ENCODE measurements around the gene UBE2H.

UBE2H gene

DNA sequence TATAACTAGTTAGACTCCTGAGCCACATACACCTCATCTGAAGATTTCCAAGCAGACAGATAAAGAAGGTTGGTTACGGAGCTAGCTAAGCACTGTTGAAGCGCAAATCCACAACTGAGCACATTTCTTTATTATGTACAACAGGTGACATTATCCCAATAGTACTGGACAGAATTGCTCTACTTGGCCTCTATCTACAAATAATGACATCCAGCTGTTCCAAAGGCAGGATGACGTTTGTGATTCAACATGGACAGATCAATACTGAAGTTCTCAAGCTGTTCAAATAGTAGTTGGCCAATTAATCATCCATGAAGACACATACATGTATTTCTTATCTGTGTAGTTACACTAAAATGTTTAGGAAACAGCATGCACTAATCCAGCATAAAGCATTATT, 101.0 kb downstream of the UBE2H start:
- Histone ChIP-seq H3K4me3 (no peak overlapping the region), H3K9me3 (no peaks in the 10 kb centered on the region), H3K27ac (no peak overlapping the region), H3K27me3 (no peaks in the 10 kb centered on the region), H3K4me1 (no peaks in the 10 kb centered on the region), H3K36me3 (peaks cover 17% of the 10 kb centered on the region), H4K20me1 (peaks cover 100% of the 10 kb centered on the region), H3K9ac (no peak overlapping the region), H3K4me2 (no peak overlapping the region)
- no peak for TF ChIP-seq Cebpa-rat (IDR thresholded peaks at IDR 0.05)

GRCh38 chr7:129851174-129851573, 101.6 kb downstream of the UBE2H start:
- H3K27ac ChIP-seq: no peak overlapping the region
- H3K27me3 ChIP-seq: no peaks in the 10 kb centered on the region
- no peak for TF ChIP-seq Cebpa-rat (IDR thresholded peaks at IDR 0.05)
- no peak overlapping the region for H3K4me3 ChIP-seq
- peaks cover 100% of the 10 kb centered on the region for H4K20me1 ChIP-seq
- no peaks in the 10 kb centered on the region for H3K9me3 ChIP-seq
- no peaks in the 10 kb centered on the region for H3K4me1 ChIP-seq
- H3K9ac ChIP-seq: no peak overlapping the region
- H3K4me2 ChIP-seq: no peak overlapping the region
- peaks cover 11% of the 10 kb centered on the region for H3K36me3 ChIP-seq

DNA sequence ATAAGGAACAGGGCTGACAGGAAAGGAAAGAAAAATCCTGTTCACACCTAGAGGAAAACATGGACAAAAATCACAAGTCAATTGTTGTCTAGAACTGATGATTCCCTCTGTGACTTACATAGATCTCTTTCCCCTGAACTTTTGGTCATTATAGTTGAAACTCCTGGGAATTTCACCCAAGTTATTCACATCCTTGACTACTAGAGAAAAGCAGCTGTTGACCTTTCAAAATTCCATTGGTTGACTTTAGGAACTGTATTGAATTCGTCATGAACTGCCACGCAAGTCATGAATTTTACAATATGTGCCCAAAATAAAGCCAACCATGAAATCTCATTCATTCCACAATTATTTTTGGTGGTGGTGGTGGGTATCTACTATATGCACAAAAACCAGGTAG, 104.3 kb downstream of the UBE2H start:
- no peak overlapping the region for H3K4me3 ChIP-seq
- no peaks in the 10 kb centered on the region for H3K9me3 ChIP-seq
- H3K27me3 ChIP-seq: peaks cover 8% of the 10 kb centered on the region; the same call in 1 of the 2 replicates
- H3K27ac ChIP-seq: no peak overlapping the region
- peaks cover 4% of the 10 kb centered on the region for H3K36me3 ChIP-seq
- peaks cover 100% of the 10 kb centered on the region for H4K20me1 ChIP-seq
- H3K4me2 ChIP-seq: no peak overlapping the region
- H3K4me1 ChIP-seq: peaks cover 5% of the 10 kb centered on the region; the same call in 1 of the 2 replicates
- H3K9ac ChIP-seq: no peak overlapping the region
- TF ChIP-seq Cebpa-rat (IDR thresholded peaks at IDR 0.05): no peak

DNA sequence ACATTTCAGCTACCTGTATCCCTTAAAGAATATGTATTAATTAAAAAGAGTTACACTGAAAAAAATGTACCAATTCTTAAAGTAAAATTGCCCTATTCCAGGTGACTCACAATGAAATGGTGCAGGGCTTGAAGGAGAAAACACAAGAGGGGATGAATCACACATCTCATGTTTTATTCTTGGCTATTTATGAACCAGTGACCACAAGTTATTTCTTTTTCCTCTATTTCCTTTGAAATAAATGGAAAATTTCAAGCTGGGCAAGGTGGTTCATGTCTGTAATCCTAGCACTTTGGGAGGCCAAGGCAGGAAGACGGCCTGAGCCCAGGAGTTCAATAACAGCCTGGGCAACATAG, 106.8 kb downstream of the UBE2H start:
- peaks cover 22% of the 10 kb centered on the region for H3K4me1 ChIP-seq
- no peaks in the 10 kb centered on the region for H3K9me3 ChIP-seq
- no peak overlapping the region for H3K27ac ChIP-seq

DNA sequence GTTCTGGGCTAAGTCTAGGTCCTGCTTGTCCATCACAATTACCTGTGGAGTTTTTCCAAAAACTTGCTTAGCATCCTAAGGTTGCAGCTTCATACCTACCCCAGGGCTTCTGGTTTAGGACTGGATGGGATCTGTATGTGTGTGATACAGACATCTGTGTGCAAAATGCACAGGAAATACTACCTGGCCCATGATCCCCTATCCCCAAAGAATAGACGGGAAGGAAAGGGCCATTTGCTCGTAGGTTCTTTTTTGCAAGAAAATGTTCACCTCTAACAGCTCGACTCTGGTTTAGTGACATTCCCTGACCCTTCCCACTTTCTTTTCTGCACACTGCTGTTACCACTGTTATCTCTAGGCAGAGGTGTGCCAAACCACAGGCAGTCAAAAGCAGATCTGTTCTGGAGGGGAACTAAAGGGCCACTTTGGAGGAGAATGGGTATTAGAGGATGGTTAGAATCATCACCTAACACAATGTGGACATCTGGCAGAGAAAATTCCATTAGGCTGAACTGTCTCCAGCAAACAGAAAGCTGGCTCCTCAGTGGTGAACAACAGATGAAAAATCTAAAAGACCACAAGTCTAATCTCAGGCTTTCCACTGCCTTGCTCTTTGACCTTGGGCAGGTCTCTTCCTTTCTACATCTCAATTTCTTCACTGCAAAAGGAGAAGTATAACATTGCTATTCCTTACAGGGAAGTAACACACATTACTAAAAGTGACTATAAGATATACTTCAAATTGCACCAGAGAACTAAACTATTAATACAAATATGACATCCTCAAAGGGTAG, 107.4 kb downstream of the UBE2H start:
- Histone ChIP-seq H3K4me3 (no peak overlapping the region), H3K9ac (no peak overlapping the region), H3K4me1 (peaks cover 28% of the 10 kb centered on the region), H3K27ac (no peak overlapping the region), H3K27me3 (peaks cover 20% of the 10 kb centered on the region; the same call in 1 of the 2 replicates), H3K9me3 (no peaks in the 10 kb centered on the region), H3K36me3 (peaks cover 9% of the 10 kb centered on the region), H3K4me2 (no peak overlapping the region), H4K20me1 (peaks cover 100% of the 10 kb centered on the region)
- TF ChIP-seq Cebpa-rat (IDR thresholded peaks at IDR 0.05): no peak

More for the DNA sequence above, 106.8 kb downstream of the UBE2H start:
- no peak for TF ChIP-seq Cebpa-rat (IDR thresholded peaks at IDR 0.05)
- H4K20me1 ChIP-seq: peaks cover 100% of the 10 kb centered on the region
- H3K27me3 ChIP-seq: peaks cover 20% of the 10 kb centered on the region; the same call in 1 of the 2 replicates
- no peak overlapping the region for H3K9ac ChIP-seq
- no peak overlapping the region for H3K4me3 ChIP-seq
- no peak overlapping the region for H3K4me2 ChIP-seq
- H3K36me3 ChIP-seq: peaks cover 9% of the 10 kb centered on the region

- Histone ChIP-seq H3K4me3 (no peak overlapping the region), H3K9me3 (no peaks in the 10 kb centered on the region), H4K20me1 (peaks cover 100% of the 10 kb centered on the region), H3K27me3 (peaks cover 28% of the 10 kb centered on the region; the same call in 1 of the 2 replicates), H3K36me3 (peaks cover 11% of the 10 kb centered on the region), H3K9ac (no peak overlapping the region), H3K4me2 (no peak overlapping the region), H3K4me1 (peaks cover 31% of the 10 kb centered on the region), H3K27ac (no peak overlapping the region)
- TF ChIP-seq Cebpa-rat (IDR thresholded peaks at IDR 0.05): no peak
Observed at GRCh38 chr7:129843978-129844840, 108.6 kb downstream of the UBE2H start.

- H3K9ac ChIP-seq: no peak overlapping the region
- H3K27ac ChIP-seq: no peak overlapping the region
- H3K4me1 ChIP-seq: peaks cover 31% of the 10 kb centered on the region
- H3K27me3 ChIP-seq: peaks cover 35% of the 10 kb centered on the region; the same call in 1 of the 2 replicates
- H4K20me1 ChIP-seq: peaks cover 100% of the 10 kb centered on the region
- H3K36me3 ChIP-seq: peaks cover 18% of the 10 kb centered on the region
- H3K9me3 ChIP-seq: no peaks in the 10 kb centered on the region
- H3K4me3 ChIP-seq: no peak overlapping the region
- TF ChIP-seq Cebpa-rat (IDR thresholded peaks at IDR 0.05): no peak
- H3K4me2 ChIP-seq: no peak overlapping the region
Observed at GRCh38 chr7:129843365-129843898, 109.3 kb downstream of the UBE2H start.

DNA sequence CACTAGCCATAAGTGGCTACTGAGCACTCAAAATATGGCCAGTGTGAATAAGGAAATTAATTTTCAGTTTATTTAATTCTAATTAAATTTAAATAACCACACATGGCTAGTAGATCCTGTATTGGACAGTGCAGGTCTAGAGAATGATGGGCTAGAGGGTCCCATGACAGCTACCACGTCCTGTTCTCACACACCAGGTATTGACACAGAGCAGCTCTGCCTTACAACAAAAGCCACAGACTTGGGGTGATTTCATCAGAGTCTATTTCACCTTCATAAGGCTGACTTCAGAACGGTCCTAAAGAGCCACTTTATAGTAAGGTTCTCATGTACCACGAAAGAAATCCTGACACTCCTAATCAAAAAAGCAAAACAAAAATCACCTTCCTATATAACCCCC, 111.3 kb downstream of the UBE2H start:
- H3K4me2 ChIP-seq: peak overlapping the region; percentile 50
- H4K20me1 ChIP-seq: peaks cover 100% of the 10 kb centered on the region
- H3K27me3 ChIP-seq: peaks cover 35% of the 10 kb centered on the region; the same call in 1 of the 2 replicates
- no peaks in the 10 kb centered on the region for H3K9me3 ChIP-seq
- no peak overlapping the region for H3K4me3 ChIP-seq
- no peak overlapping the region for H3K9ac ChIP-seq
- peaks cover 31% of the 10 kb centered on the region for H3K4me1 ChIP-seq
- peaks cover 27% of the 10 kb centered on the region for H3K36me3 ChIP-seq
- H3K27ac ChIP-seq: no peak overlapping the region
- TF ChIP-seq Cebpa-rat (IDR thresholded peaks at IDR 0.05): no peak

GRCh38 chr7:129840757-129841156, 112.0 kb downstream of the UBE2H start:
- Histone ChIP-seq H3K27ac (no peak overlapping the region), H3K9ac (no peak overlapping the region), H3K4me2 (peak overlapping the region; percentile 50), H3K27me3 (peaks cover 35% of the 10 kb centered on the region; the same call in 1 of the 2 replicates), H3K9me3 (no peaks in the 10 kb centered on the region), H4K20me1 (peaks cover 100% of the 10 kb centered on the region), H3K4me3 (no peak overlapping the region), H3K36me3 (peaks cover 31% of the 10 kb centered on the region), H3K4me1 (peaks cover 31% of the 10 kb centered on the region)
- TF ChIP-seq Cebpa-rat (IDR thresholded peaks at IDR 0.05): no peak

Measured in BLaER1 (cell line).